SK-N-SH (cell line): Measurements from ENCODE around the gene MRPS22. TPM values are rescaled to one million over a fixed set of nuclear protein-coding genes. Genes with fewer than 3 reads are reported as not detected.

Experiments used
- CTCF ChIA-PET: fragments of 300-600, 350-600 bp; formaldehyde crosslinking; extraction: SDS; loops from one replicate; lab custom pipeline; 2021; lab: Yijun Ruan, JAX
- POLR2A ChIA-PET: fragments of 350-600 bp; sonication (Branson Sonifier 250); formaldehyde crosslinking; extraction: SDS; loops from one replicate; lab custom pipeline; 2020; ENCODE audit warnings: antibody characterized with exemption, inconsistent platforms; lab: Yijun Ruan, JAX
- DNase-seq: peaks from one replicate; pipeline ENCODE4 v3.0.0; 2012
- H2AFZ ChIP-seq: fragments of 200-600 bp; sonication (generic); 2 replicates; pipeline ENCODE4 v1.8.1; 2016; ENCODE audit warnings: antibody characterized with exemption, mild to moderate bottlenecking, low read depth
- H3F3A ChIP-seq: fragments of 200-600 bp; sonication (generic); replicated peaks from 2 replicates; pipeline ENCODE3; 2016; ENCODE audit warnings: antibody characterized with exemption, mild to moderate bottlenecking; ENCODE audit not compliant: insufficient read depth
- H3K27ac ChIP-seq, 2 experiments: fragments of 200-500 bp in 1 of 2; fragments of 200-600 bp in 1 of 2; sonication (Bioruptor generic) in 1 of 2; sonication (generic), shearing (Covaris generic) in 1 of 2; 2 replicates each; pipeline versions ENCODE4 v1.5.1 to v1.6.1; 2014 to 2016; ENCODE audit warnings: low read depth in 2 of 2, inconsistent platforms in 1 of 2, low read length in 1 of 2, mild to moderate bottlenecking in 1 of 2, mixed read lengths in 1 of 2
- H3K27me3 ChIP-seq: fragments of 200-600 bp; sonication (generic), shearing (Covaris generic); 2 replicates; pipeline ENCODE4 v1.6.1; 2016; ENCODE audit warnings: mixed run types; ENCODE audit not compliant: insufficient read depth
- H3K36me3 ChIP-seq, 2 experiments: fragments of 200-500 bp in 1 of 2; fragments of 200-600 bp in 1 of 2; sonication (Bioruptor generic) in 1 of 2; sonication (generic) in 1 of 2; replicated peaks in 1 of 2; 2 replicates each; pipeline versions ENCODE3 to v1.5.1; 2014 to 2016; ENCODE audit warnings: low read length in 1 of 2, mild to moderate bottlenecking in 1 of 2; ENCODE audit not compliant: insufficient read depth in 2 of 2, control insufficient read depth in 1 of 2
- H3K4me1 ChIP-seq, 2 experiments: fragments of 200-500 bp in 1 of 2; fragments of 200-600 bp in 1 of 2; sonication (Bioruptor generic) in 1 of 2; sonication (generic), shearing (Covaris generic) in 1 of 2; 2 replicates each; pipeline versions ENCODE4 v1.5.1 to v1.6.1; 2014 to 2016; ENCODE audit warnings: low read depth in 1 of 2, low read length in 1 of 2, mixed run types in 1 of 2; ENCODE audit not compliant: insufficient read depth in 2 of 2, control insufficient read depth in 1 of 2
- H3K4me2 ChIP-seq: fragments of 200-600 bp; sonication (generic), shearing (Covaris generic); 2 replicates; pipeline ENCODE4 v1.6.1; 2017; ENCODE audit warnings: mixed run types
- H3K4me3 ChIP-seq, 2 experiments: fragments of 200-500 bp in 1 of 2; fragments of 200-600 bp in 1 of 2; sonication (Bioruptor generic) in 1 of 2; sonication (generic), shearing (Covaris generic) in 1 of 2; 2 replicates each; pipeline versions ENCODE4 v1.5.1 to v1.8.1; 2014 to 2016; ENCODE audit warnings: low read depth in 2 of 2, inconsistent platforms in 1 of 2, low read length in 1 of 2, mild to moderate bottlenecking in 1 of 2, mixed read lengths in 1 of 2, moderate library complexity in 1 of 2
- H3K79me2 ChIP-seq: fragments of 200-600 bp; sonication (generic); 2 replicates; pipeline ENCODE4 v1.8.1; 2017; ENCODE audit warnings: mild to moderate bottlenecking; ENCODE audit not compliant: insufficient read depth
- H3K9ac ChIP-seq: fragments of 200-600 bp; sonication (generic); 2 replicates; pipeline ENCODE4 v1.6.1; 2017; ENCODE audit warnings: mixed run types
- H3K9me2 ChIP-seq: fragments of 200-600 bp; sonication (generic); 2 replicates; pipeline ENCODE4 v1.6.1; 2017; ENCODE audit warnings: mixed run types
- H3K9me3 ChIP-seq: fragments of 200-600 bp; sonication (generic); 2 replicates; pipeline ENCODE4 v1.6.1; 2017; ENCODE audit warnings: mixed run types, mild to moderate bottlenecking, moderate library complexity
- H4K20me1 ChIP-seq: fragments of 200-600 bp; sonication (generic); 2 replicates; pipeline ENCODE4 v1.6.1; 2017; ENCODE audit warnings: mild to moderate bottlenecking, mixed run types; ENCODE audit not compliant: insufficient read depth
- CHD2 ChIP-seq: fragments of 150-350 bp; IDR thresholded peaks from 2 replicates; pipeline ENCODE4 v1.6.1; 2018; ENCODE audit warnings: low read length; ENCODE audit not compliant: partially characterized antibody
- CTCF ChIP-seq: fragments of 200-600 bp; sonication (generic); IDR thresholded peaks from 2 replicates; pipeline ENCODE4 v1.6.1; 2017; ENCODE audit warnings: antibody characterized with exemption, mild to moderate bottlenecking, moderate library complexity
- ELF1 ChIP-seq: IDR thresholded peaks from 2 replicates; pipeline ENCODE4 v1.4.0; 2012
- FOSL2 ChIP-seq: IDR thresholded peaks from 2 replicates; pipeline ENCODE4 v1.4.0; 2012; ENCODE audit warnings: low read depth, mild to moderate bottlenecking, moderate library complexity, borderline replicate concordance
- FOXJ3 ChIP-seq: sonication (generic); formaldehyde crosslinking; IDR thresholded peaks from 2 replicates; pipeline ENCODE4 v1.5.1; 2020; ENCODE audit warnings: mild to moderate bottlenecking, missing genetic modification reagents
- GATA2 ChIP-seq: sonication (generic); formaldehyde crosslinking; IDR thresholded peaks from 2 replicates; pipeline ENCODE4 v1.5.0; 2020; ENCODE audit warnings: mild to moderate bottlenecking, missing genetic modification reagents
- MAX ChIP-seq: IDR thresholded peaks from 2 replicates; pipeline ENCODE4 v1.4.0; 2012; ENCODE audit warnings: low read depth
- MXI1 ChIP-seq: IDR thresholded peaks from 2 replicates; pipeline ENCODE4 v1.6.1; 2012; ENCODE audit warnings: mild to moderate bottlenecking, low read depth, low read length, improper control_type of control experiment
- NRF1 ChIP-seq: IDR thresholded peaks from 2 replicates; pipeline ENCODE4 v1.6.1; 2012; ENCODE audit warnings: low read depth, mild to moderate bottlenecking, low read length
- PBX3 ChIP-seq: IDR thresholded peaks from 2 replicates; pipeline ENCODE4; 2012
- POLR2AphosphoS5 ChIP-seq: IDR thresholded peaks from 2 replicates; pipeline ENCODE4 v1.6.1; 2012; ENCODE audit warnings: low read depth, low read length
- RAD21 ChIP-seq: IDR thresholded peaks from 2 replicates; pipeline ENCODE4 v1.6.1; 2012; ENCODE audit warnings: mild to moderate bottlenecking, low read length
- RCOR1 ChIP-seq: fragments of 150-350 bp; IDR thresholded peaks from 2 replicates; pipeline ENCODE4 v1.6.1; 2017; ENCODE audit warnings: antibody characterized with exemption, low read length
- REST ChIP-seq: IDR thresholded peaks from 2 replicates; pipeline ENCODE4 v1.6.1; 2012; ENCODE audit warnings: mild to moderate bottlenecking, low read depth, low read length, moderate library complexity
- SIN3A ChIP-seq: IDR thresholded peaks from 2 replicates; pipeline ENCODE4 v1.6.1; 2012; ENCODE audit warnings: low read depth, mild to moderate bottlenecking, low read length, moderate library complexity, borderline replicate concordance
- SMC3 ChIP-seq: IDR thresholded peaks from 2 replicates; pipeline ENCODE4 v1.6.1; 2012; ENCODE audit warnings: low read depth, low read length, improper control_type of control experiment
- TCF12 ChIP-seq: IDR thresholded peaks from 2 replicates; pipeline ENCODE4 v1.4.0; 2012
- USF1 ChIP-seq: IDR thresholded peaks from 2 replicates; pipeline ENCODE4 v1.4.0; 2012; ENCODE audit warnings: low read depth, borderline replicate concordance
- USF2 ChIP-seq: fragments of 150-350 bp; IDR thresholded peaks from 2 replicates; pipeline ENCODE4 v1.6.1; 2017; ENCODE audit warnings: antibody characterized with exemption, low read length, low read depth, borderline replicate concordance
- ZBTB33 ChIP-seq: IDR thresholded peaks from 2 replicates; pipeline ENCODE4 v1.4.0; 2012; ENCODE audit warnings: low read depth, borderline replicate concordance
- WGBS: methylation state at CpG from one replicate; pipeline ENCODE4 v1.1.6; 2017; ENCODE audit warnings: low lambda C conversion rate; 5-methylcytosine and 5-hydroxymethylcytosine counted together
- polyA plus RNA-seq, 3 experiments: library from polyadenylated mRNA; depleted of rRNA; stranded (reverse); fragments of >200 nt; gene quantifications; 2 replicates each; pipeline ENCODE4 v1.2.3, GENCODE V29; 2012

MRPS22 gene
- polyA plus RNA-seq, 1 of the 3 experiments (the other 2 are of a cell fraction) = 50.6 TPM

GRCh38 chr3:139388077-139388476 lies 44.3 kb downstream of the MRPS22 start (continued):
- TF ChIP-seq PBX3 = no peak

- H3K79me2 ChIP-seq = peaks cover 76% of the 10 kb centered on the region
- peak overlapping the region; percentile 88 to 97 for H3K27ac ChIP-seq
- H3K4me1 ChIP-seq = peaks cover 13 to 15% of the 10 kb centered on the region in 2 experiments; a peak in 3 of 4 replicates
- no peaks in the 10 kb centered on the region for H3K9me2 ChIP-seq
- H3F3A ChIP-seq = peaks cover 8% of the 10 kb centered on the region
- POLR2A ChIA-PET = interaction anchor here (1.1 to 1.4 kb wide), 2 partner anchors 145 to 152 kb away, joined by 3 to 4 read pairs; no protein-coding TSS in a partner anchor
- no peaks in the 10 kb centered on the region for H3K9me3 ChIP-seq
- DNase-seq = peak; percentile 11
- H3K27me3 ChIP-seq = no peaks in the 10 kb centered on the region
- H2AFZ ChIP-seq = no peak overlapping the region; the same call in 1 of the 2 replicates
- H3K36me3 ChIP-seq = peaks cover 9 to 15% of the 10 kb centered on the region in 2 experiments
- H3K4me2 ChIP-seq = peak overlapping the region; percentile 76
- H3K4me3 ChIP-seq = peak overlapping the region; percentile 86 to 98
- H4K20me1 ChIP-seq = peaks cover 42% of the 10 kb centered on the region
- 0% methylated on average over 13 of the region's 25 CpGs for WGBS
- CTCF ChIA-PET = interaction anchor here (0.9 to 4.7 kb wide), 6 partner anchors 13 to 548 kb away, joined by 3 to 21 read pairs (median 4); no protein-coding TSS in a partner anchor
- peak overlapping the region; percentile 96 for H3K9ac ChIP-seq
- TF ChIP-seq RAD21 (no peak), CHD2 (no peak), NRF1 (no peak), USF1 (no peak), SMC3 (no peak), CTCF (no peak; the same call in 1 of the 2 replicates), SIN3A (no peak), FOSL2 (no peak), POLR2AphosphoS5 (no peak), USF2 (no peak), ELF1 (no peak), TCF12 (no peak), RCOR1 (no peak), MXI1 (no peak), MAX (no peak), GATA2 (CRISPR knock-in tag) (no peak; the same call in 1 of the 2 replicates), REST (no peak), FOXJ3 (CRISPR knock-in tag) (no peak), ZBTB33 (no peak)
Measured at GRCh38 chr3:139388821-139389551, 45.2 kb downstream of the MRPS22 start.
